A549 (cell line): Measurements from ENCODE around the gene ATP5F1C.

Experiments used
- HEYL ChIP-seq: fragments of 250-450 bp; sonication (Bioruptor Pico); IDR thresholded peaks from 2 replicates; pipeline ENCODE4 v1.8.0; 2021; ENCODE audit warnings: mild to moderate bottlenecking, moderate library complexity
- MAZ ChIP-seq: fragments of 150-350 bp; IDR thresholded peaks from 2 replicates; pipeline ENCODE4 v1.6.1; 2014; ENCODE audit warnings: antibody characterized with exemption, low read depth, low read length, borderline replicate concordance
- PHF8 ChIP-seq: fragments of 200-600 bp; sonication (generic); IDR thresholded peaks from 2 replicates; pipeline ENCODE4 v1.6.1; 2016; ENCODE audit warnings: low read depth, mild to moderate bottlenecking, antibody characterized with exemption, moderate library complexity, borderline replicate concordance
- POLR2A ChIP-seq: IDR thresholded peaks from 2 replicates; pipeline ENCODE4 v1.6.1; 2012; ENCODE audit warnings: mild to moderate bottlenecking, low read length
- TF ChIP-seq, protein P1 (sequence below): fragments of >200 bp; sonication (Bioruptor Twin); formaldehyde crosslinking; IDR thresholded peaks from 3 replicates; pipeline ENCODE4 v1.5.1; 2016

DNA sequence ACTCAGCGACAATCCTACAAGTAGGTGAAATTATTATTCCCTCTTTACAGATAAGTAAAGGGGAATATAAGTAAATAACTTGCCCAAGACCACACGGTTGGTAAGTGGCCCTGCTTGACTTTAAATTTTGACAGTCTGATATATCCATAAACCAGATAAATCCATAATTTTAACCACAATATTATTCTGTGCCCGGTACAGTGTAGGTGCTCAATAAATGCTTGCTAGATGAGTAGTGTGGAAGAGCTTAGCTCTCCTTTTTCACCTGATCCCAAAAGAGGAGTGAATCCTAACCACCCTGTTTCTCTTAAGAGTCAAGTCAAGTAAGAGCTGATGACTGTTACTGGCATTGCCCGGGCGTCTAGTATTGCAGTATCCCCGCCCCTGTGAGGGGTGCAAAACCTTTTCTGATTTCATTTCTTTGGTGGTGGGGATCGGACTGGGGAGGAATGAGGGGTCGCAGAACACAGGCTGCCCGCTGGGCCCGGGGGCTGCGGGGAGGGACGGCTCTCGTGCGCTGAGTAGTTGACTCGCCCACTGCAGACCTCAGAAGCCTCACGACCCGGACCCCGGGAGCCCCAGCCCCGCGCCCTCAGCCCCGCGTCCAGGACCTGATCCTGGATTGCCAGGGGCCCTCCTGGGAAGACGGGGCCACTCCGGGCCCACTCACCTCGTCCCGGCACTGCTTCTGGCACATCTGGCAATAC, 674 bp upstream of the ATP5F1C start:
- TF ChIP-seq, protein P1, sequence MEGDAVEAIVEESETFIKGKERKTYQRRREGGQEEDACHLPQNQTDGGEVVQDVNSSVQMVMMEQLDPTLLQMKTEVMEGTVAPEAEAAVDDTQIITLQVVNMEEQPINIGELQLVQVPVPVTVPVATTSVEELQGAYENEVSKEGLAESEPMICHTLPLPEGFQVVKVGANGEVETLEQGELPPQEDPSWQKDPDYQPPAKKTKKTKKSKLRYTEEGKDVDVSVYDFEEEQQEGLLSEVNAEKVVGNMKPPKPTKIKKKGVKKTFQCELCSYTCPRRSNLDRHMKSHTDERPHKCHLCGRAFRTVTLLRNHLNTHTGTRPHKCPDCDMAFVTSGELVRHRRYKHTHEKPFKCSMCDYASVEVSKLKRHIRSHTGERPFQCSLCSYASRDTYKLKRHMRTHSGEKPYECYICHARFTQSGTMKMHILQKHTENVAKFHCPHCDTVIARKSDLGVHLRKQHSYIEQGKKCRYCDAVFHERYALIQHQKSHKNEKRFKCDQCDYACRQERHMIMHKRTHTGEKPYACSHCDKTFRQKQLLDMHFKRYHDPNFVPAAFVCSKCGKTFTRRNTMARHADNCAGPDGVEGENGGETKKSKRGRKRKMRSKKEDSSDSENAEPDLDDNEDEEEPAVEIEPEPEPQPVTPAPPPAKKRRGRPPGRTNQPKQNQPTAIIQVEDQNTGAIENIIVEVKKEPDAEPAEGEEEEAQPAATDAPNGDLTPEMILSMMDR: no peak
- no peak for TF ChIP-seq MAZ
- no peak for TF ChIP-seq HEYL (CRISPR knock-in tag)
- TF ChIP-seq POLR2A: no peak
- TF ChIP-seq PHF8: peak; percentile 27
